Breast epithelium (tissue), 4 donors: Measurements from ENCODE around the gene PSMD1. TPM values are rescaled to one million over a fixed set of nuclear protein-coding genes. Genes with fewer than 3 reads are reported as not detected.

Experiments used
- DNase-seq, 2 donors: peaks; one replicate each; pipeline ENCODE4 v3.0.0-alpha.2; 2019; ENCODE audit warnings: low spot score in 2 of 2
- H3K27ac ChIP-seq, 2 donors: fragments of 200-600 bp; sonication (generic) in 1 of 2; one replicate each; pipeline ENCODE4 v1.5.1; 2016 to 2019; ENCODE audit warnings: mild to moderate bottlenecking in 1 of 2
- H3K27me3 ChIP-seq, 2 donors: fragments of 200-600 bp; sonication (generic) in 1 of 2; one replicate each; pipeline versions ENCODE4 v1.5.1 to v1.6.0; 2017 to 2019; ENCODE audit warnings: control low read depth in 1 of 2, mild to moderate bottlenecking in 1 of 2
- H3K36me3 ChIP-seq: fragments of 200-600 bp; one replicate; pipeline ENCODE4 v1.5.1; 2019
- H3K4me1 ChIP-seq, 2 donors: fragments of 200-600 bp; sonication (generic); one replicate each; pipeline ENCODE4 v1.5.1; 2016 to 2019; ENCODE audit warnings: control low read depth in 1 of 2
- H3K4me3 ChIP-seq, 3 donors: fragments of 200-600 bp; sonication (generic); 1 replicate in 2 of 3; 2 replicates in 1 of 3; pipeline ENCODE4 v1.5.1; 2016 to 2019; ENCODE audit warnings: mild to moderate bottlenecking in 3 of 3, moderate library complexity in 2 of 3
- H3K9me3 ChIP-seq, 2 donors: fragments of 200-600 bp; sonication (generic) in 1 of 2; one replicate each; pipeline ENCODE4 v1.5.1; 2016 to 2019; ENCODE audit warnings: control low read depth in 1 of 2
- POLR2A ChIP-seq: fragments of 450-650 bp; IDR thresholded peaks from one replicate; pipeline ENCODE4 v1.6.1; 2016; ENCODE audit warnings: antibody characterized with exemption, mild to moderate bottlenecking, moderate library complexity
- POLR2AphosphoS5 ChIP-seq, 3 donors: sonication (generic); formaldehyde crosslinking; IDR thresholded peaks; one replicate each; pipeline ENCODE4 v1.6.1; 2017; ENCODE audit warnings: antibody characterized with exemption in 3 of 3
- intact Hi-C: fragments of 100-400 bp; cut with DNase I; formaldehyde crosslinking; loops from one replicate; pipeline ENCODE4 v1.15.1; 2023; ENCODE audit warnings: low total_unique reads
- total RNA-seq, 3 donors: library from RNA; depleted of rRNA; stranded (reverse); fragments of >200 nt; gene quantifications; one replicate each; pipeline ENCODE4 v1.1.0, GENCODE V29; 2016
- TF ChIP-seq, protein P1 (sequence below), 3 donors: fragments of 450-650 bp; IDR thresholded peaks; one replicate each; pipeline ENCODE4 v1.5.1; 2016 to 2017; ENCODE audit warnings: antibody characterized with exemption in 3 of 3, mild to moderate bottlenecking in 3 of 3, moderate library complexity in 3 of 3

The PSMD1 gene
- total RNA-seq, 3 donors from 2014 or later = 63.8 to 73.0 (median 69.2) TPM

DNA sequence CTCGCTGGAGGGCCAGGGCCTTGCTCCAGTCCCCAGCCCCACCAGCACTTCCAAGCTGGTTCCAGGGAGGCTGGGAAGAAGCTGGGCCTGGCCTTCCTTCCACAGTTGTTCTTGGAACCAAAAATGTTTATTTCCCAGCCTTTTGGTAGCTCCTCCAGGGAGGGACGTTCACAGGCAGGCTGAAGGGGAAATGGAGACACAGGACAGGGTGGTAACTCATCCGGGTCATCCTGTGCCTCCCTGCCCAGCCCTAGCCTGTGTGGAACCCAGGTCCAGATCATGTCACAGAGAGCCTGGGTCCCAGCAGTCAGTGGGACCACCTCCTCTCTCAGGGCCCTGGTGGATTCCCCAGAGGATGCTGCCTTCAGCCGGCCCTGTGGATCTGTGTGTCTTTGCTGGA, 129.2 kb downstream of the PSMD1 start:
- DNase-seq = no peak
- Histone ChIP-seq H3K4me3 (no peak overlapping the region), H3K4me1 (peaks cover 0 to 9% of the 10 kb centered on the region in 2 donors), H3K27me3 (no peaks in the 10 kb centered on the region), H3K36me3 (no peaks in the 10 kb centered on the region), H3K27ac (peak overlapping the region in 1 of 2 donors; percentile 69), H3K9me3 (no peaks in the 10 kb centered on the region)
- TF ChIP-seq POLR2A (no peak), POLR2AphosphoS5 (IDR thresholded peaks at IDR 0.05) (no peak)
- TF ChIP-seq, protein P1, sequence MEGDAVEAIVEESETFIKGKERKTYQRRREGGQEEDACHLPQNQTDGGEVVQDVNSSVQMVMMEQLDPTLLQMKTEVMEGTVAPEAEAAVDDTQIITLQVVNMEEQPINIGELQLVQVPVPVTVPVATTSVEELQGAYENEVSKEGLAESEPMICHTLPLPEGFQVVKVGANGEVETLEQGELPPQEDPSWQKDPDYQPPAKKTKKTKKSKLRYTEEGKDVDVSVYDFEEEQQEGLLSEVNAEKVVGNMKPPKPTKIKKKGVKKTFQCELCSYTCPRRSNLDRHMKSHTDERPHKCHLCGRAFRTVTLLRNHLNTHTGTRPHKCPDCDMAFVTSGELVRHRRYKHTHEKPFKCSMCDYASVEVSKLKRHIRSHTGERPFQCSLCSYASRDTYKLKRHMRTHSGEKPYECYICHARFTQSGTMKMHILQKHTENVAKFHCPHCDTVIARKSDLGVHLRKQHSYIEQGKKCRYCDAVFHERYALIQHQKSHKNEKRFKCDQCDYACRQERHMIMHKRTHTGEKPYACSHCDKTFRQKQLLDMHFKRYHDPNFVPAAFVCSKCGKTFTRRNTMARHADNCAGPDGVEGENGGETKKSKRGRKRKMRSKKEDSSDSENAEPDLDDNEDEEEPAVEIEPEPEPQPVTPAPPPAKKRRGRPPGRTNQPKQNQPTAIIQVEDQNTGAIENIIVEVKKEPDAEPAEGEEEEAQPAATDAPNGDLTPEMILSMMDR (IDR thresholded peaks at IDR 0.05) = no peak
- intact Hi-C loops = no loop called here

DNA sequence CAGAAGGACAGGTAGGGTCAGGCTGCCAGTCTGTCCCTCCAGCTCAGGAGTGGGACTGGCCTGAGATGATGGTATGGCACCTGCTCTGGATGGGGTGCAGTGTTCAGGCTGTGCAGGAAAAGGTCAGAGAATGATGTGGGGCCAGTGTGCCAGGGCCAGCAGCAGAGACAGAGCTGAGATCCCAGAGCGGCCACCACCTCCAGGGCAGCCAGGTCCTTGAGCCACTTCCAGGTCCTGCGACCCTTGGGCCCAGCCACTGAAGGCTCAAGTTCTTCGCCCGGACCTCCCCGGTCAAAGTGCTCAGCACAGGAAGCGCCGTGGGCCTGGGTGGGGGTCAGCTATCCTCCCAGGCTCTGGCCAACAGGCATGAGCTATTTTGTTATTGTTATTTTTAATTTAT, 129.7 kb downstream of the PSMD1 start:
- Histone ChIP-seq H3K9me3 (no peaks in the 10 kb centered on the region), H3K27ac (peak overlapping the region in 1 of 2 donors; percentile 69), H3K4me1 (peaks cover 0 to 9% of the 10 kb centered on the region in 2 donors), H3K27me3 (no peaks in the 10 kb centered on the region), H3K4me3 (no peak overlapping the region), H3K36me3 (no peaks in the 10 kb centered on the region)
- DNase-seq = no peak
- intact Hi-C loops = no loop called here
- TF ChIP-seq POLR2A (no peak), POLR2AphosphoS5 (IDR thresholded peaks at IDR 0.05) (no peak)
- TF ChIP-seq, protein P1 (IDR thresholded peaks at IDR 0.05) = no peak

DNA sequence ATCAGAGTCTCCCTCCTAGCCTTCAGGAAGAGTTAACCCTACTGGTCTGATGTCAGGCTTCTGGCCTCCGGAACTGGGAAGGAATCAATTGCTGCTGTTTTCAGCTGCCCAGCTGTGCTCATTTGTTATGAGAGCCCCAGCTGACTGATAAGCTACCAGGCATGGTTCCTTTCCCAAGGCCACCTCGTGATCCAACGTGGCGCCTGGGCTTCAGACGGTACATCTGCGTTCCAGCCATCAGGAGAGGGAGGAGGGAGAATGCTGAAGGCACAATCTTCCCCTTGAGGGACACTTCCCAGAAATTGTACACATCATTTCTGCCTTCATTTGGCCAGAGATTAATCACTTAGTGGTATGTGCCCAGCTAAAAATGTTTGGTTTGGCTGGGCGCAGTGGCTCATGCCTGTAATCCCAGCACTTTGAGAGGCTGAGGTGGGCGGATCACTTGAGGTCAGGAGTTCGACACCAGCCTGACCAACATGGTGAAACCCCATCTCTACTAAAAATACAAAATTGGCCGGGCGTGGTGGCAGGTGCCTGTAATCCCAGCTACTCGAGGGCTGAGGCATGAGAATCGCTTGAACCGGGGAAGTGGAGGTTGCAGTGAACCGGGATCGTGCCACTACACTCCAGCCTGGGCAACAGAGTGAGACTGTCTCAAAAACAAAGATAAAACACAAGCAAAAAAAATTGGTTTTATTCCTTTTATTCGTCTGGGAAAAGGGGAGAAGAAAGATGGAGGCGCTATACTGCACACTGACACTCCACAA, 131.3 kb downstream of the PSMD1 start:
- TF ChIP-seq, protein P1 (IDR thresholded peaks at IDR 0.05) = no peak
- TF ChIP-seq POLR2A = no peak
- TF ChIP-seq POLR2AphosphoS5 (IDR thresholded peaks at IDR 0.05) = peak in 1 of 3 donors; percentile 72
- H3K27me3 ChIP-seq = no peaks in the 10 kb centered on the region
- no peak for DNase-seq
- peaks cover 0 to 9% of the 10 kb centered on the region in 2 donors for H3K4me1 ChIP-seq
- H3K9me3 ChIP-seq = no peaks in the 10 kb centered on the region
- H3K4me3 ChIP-seq = no peak overlapping the region
- H3K27ac ChIP-seq = peak overlapping the region; percentile 17 to 98
- H3K36me3 ChIP-seq = no peaks in the 10 kb centered on the region
- intact Hi-C loops = no loop called here

DNA sequence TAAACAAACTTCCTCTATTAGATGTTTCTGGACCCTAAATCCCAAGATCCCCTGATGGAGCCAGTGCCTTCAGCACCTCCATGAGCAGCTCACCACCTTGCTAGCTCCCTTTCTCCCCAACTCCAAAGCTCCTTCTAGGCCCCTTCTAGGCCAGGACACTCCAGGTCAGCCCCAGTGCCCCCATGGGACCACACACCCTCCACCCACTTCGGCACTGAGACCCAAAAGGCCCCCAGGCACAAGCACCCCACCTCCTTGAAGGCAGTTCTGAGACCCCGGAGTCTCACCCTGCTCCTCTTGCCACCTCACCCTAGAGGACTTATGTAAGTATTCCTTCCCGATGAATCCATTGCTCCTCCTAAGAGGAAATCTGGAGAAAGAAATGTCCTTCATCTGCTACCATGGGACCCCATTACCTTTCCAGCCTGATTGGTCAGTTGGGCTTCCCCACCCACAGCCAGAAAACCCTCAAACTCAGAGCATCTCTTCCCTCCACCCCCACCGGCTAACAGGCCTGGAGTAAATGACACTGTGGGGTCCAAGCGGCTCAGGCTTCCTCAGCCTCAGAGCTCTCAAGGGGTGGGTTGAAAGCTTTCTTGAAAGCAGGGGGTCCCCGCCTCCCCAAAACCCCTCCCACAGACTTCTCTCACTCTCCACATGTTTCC, 132.0 kb downstream of the PSMD1 start:
- H3K4me1 ChIP-seq = peaks cover 0 to 9% of the 10 kb centered on the region in 2 donors
- no peak overlapping the region for H3K4me3 ChIP-seq
- intact Hi-C loops = no loop called here
- DNase-seq = no peak
- peak overlapping the region; percentile 17 to 98 for H3K27ac ChIP-seq
- H3K9me3 ChIP-seq = no peaks in the 10 kb centered on the region
- TF ChIP-seq POLR2A (no peak), POLR2AphosphoS5 (IDR thresholded peaks at IDR 0.05) (no peak)
- TF ChIP-seq, protein P1 (IDR thresholded peaks at IDR 0.05) = no peak
- no peaks in the 10 kb centered on the region for H3K36me3 ChIP-seq
- H3K27me3 ChIP-seq = no peaks in the 10 kb centered on the region

DNA sequence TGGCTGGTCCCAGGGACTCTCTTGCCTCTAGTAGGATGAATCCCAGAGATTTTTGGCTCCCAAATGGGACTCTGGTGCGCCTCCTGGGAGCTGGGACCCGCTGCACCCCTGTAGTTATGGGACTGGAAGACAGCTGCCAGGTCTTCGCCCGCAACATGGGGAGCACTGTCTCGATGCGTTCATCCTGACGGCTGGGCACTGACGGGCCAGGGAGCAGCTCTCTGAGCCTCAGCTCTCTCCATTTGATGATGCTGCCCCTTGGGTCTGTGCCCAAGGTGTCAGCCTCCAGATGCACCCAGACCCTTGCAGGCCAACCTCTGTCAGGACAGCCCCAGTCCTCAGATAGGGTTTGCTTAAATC, 132.5 kb downstream of the PSMD1 start:
- intact Hi-C loops = no loop called here
- H3K27me3 ChIP-seq = no peaks in the 10 kb centered on the region
- no peak for DNase-seq
- no peak for TF ChIP-seq POLR2A
- TF ChIP-seq, protein P1 (IDR thresholded peaks at IDR 0.05) = no peak
- TF ChIP-seq POLR2AphosphoS5 (IDR thresholded peaks at IDR 0.05) = no peak
- no peaks in the 10 kb centered on the region for H3K9me3 ChIP-seq
- peaks cover 0 to 9% of the 10 kb centered on the region in 2 donors for H3K4me1 ChIP-seq
- no peak overlapping the region for H3K4me3 ChIP-seq
- no peaks in the 10 kb centered on the region for H3K36me3 ChIP-seq
- peak overlapping the region in 1 of 2 donors; percentile 98 for H3K27ac ChIP-seq
